Head of caudate nucleus (tissue), 42 donors: Measurements from ENCODE around the gene EFTUD2.

Experiments used
- DNase-seq, 42 donors: peaks; one replicate each; pipeline versions ENCODE4 v3.0.0 to v3.0.0-alpha.2; 2020 to 2021; ENCODE audit warnings: mixed read lengths in 7 of 42
- intact Hi-C: fragments of 100-400 bp; cut with DNase I; formaldehyde crosslinking; loops from one replicate; pipeline ENCODE4 v1.15.0; 2022

The EFTUD2 gene

GRCh38 chr17:44914698-44915271 lies 15.5 kb upstream of the EFTUD2 start:
- intact Hi-C loops, result loop anchor here (5.0 kb wide), 2 partner anchors 103 to 183 kb away; no protein-coding TSS in a partner anchor

GRCh38 chr17:44914148-44914547 lies 14.9 kb upstream of the EFTUD2 start:
- no peak for DNase-seq
- intact Hi-C loops, result loop anchor here (5.0 kb wide), 1 partner anchor 183 kb away; no protein-coding TSS in a partner anchor

More at GRCh38 chr17:44914698-44915271, 15.5 kb upstream of the EFTUD2 start:
- peak in 3 of 42 donors; percentile 6 to 31 (median 7) for DNase-seq

- DNase-seq, result peak in 2 of 42 donors; percentile 6 to 19
- intact Hi-C loops, result loop anchor here (5.0 kb wide), 1 partner anchor 184 kb away; no protein-coding TSS in a partner anchor
Observed at GRCh38 chr17:44913676-44914075, 14.4 kb upstream of the EFTUD2 start.

- DNase-seq, result peak in 3 of 42 donors; percentile 4 to 33 (median 13)
- intact Hi-C loops, result loop anchor here (5.0 kb wide), 1 partner anchor 184 kb away; no protein-coding TSS in a partner anchor
Observed at GRCh38 chr17:44912763-44913544, 13.7 kb upstream of the EFTUD2 start.

GRCh38 chr17:44911133-44912001 lies 12.1 kb upstream of the EFTUD2 start:
- intact Hi-C loops, result loop anchor here (5.0 kb wide), 1 partner anchor 186 kb away; no protein-coding TSS in a partner anchor

GRCh38 chr17:44910231-44911106 lies 11.2 kb upstream of the EFTUD2 start:
- intact Hi-C loops, result loop anchor here (5.0 kb wide), 1 partner anchor 187 kb away; no protein-coding TSS in a partner anchor
- DNase-seq, result peak in 1 of 42 donors; percentile 22

More at GRCh38 chr17:44911133-44912001, 12.1 kb upstream of the EFTUD2 start:
- DNase-seq, result peak in 31 of 42 donors; percentile 29 to 76 (median 47)

- intact Hi-C loops, result loop anchor here (5.0 kb wide), 1 partner anchor 188 kb away; no protein-coding TSS in a partner anchor
- DNase-seq, result peak in 2 of 42 donors; percentile 14 to 25
Observed at GRCh38 chr17:44909681-44910144, 10.5 kb upstream of the EFTUD2 start.

- intact Hi-C loops, result no loop called here
- peak in 3 of 42 donors; percentile 2 to 30 (median 3) for DNase-seq
Observed at GRCh38 chr17:44908761-44909326, 9.6 kb upstream of the EFTUD2 start.

GRCh38 chr17:44907729-44908470 lies 8.7 kb upstream of the EFTUD2 start:
- DNase-seq, result peak in 2 of 42 donors; percentile 26 to 37
- intact Hi-C loops, result no loop called here

GRCh38 chr17:44906763-44907728 lies 7.8 kb upstream of the EFTUD2 start:
- DNase-seq, result peak in 9 of 42 donors; percentile 13 to 59 (median 27)
- intact Hi-C loops, result no loop called here

- intact Hi-C loops, result no loop called here
- DNase-seq, result peak in 6 of 42 donors; percentile 29 to 56 (median 36)
Observed at GRCh38 chr17:44906010-44906646, 6.9 kb upstream of the EFTUD2 start.

- intact Hi-C loops, result no loop called here
- DNase-seq, result peak in 12 of 42 donors; percentile 30 to 63 (median 38)
Observed at GRCh38 chr17:44905006-44906000, 6.1 kb upstream of the EFTUD2 start.

GRCh38 chr17:44904001-44904984 lies 5.0 kb upstream of the EFTUD2 start:
- DNase-seq, result peak in 13 of 42 donors; percentile 26 to 66 (median 59)
- intact Hi-C loops, result no loop called here
